Measurements from ENCODE around the gene MAGI1.
A peak's percentile ranks its signal among the peaks of the same experiment; 100 is the strongest.

MAGI1 gene

GRCh38 chr3:66000506-66000905 is 38.2 kb downstream of the MAGI1 start:
- no peak for DNase-seq (ENCODE audit: low read depth)
- TF ChIP-seq CTCF (conservative IDR thresholded peaks at IDR 0.05; ENCODE audit: low read depth, low read length): no peak
- no peak overlapping the region for H3K4me3 ChIP-seq (ENCODE audit: low read depth, low read length)

- H3K4me3 ChIP-seq (ENCODE audit: low read depth, low read length): no peak overlapping the region
- no peak for TF ChIP-seq CTCF (conservative IDR thresholded peaks at IDR 0.05; ENCODE audit: low read depth, low read length)
- no peak for DNase-seq (ENCODE audit: low read depth)
Observed at GRCh38 chr3:65999606-66000005, 39.1 kb downstream of the MAGI1 start.

GRCh38 chr3:65996589-65996988 is 42.1 kb downstream of the MAGI1 start:
- no peak overlapping the region for H3K4me3 ChIP-seq (ENCODE audit: low read depth, low read length)
- TF ChIP-seq CTCF (conservative IDR thresholded peaks at IDR 0.05; ENCODE audit: low read depth, low read length): no peak

GRCh38 chr3:65995515-65995914 is 43.2 kb downstream of the MAGI1 start:
- no peak for DNase-seq (ENCODE audit: low read depth)
- TF ChIP-seq CTCF (conservative IDR thresholded peaks at IDR 0.05; ENCODE audit: low read depth, low read length): no peak
- no peak overlapping the region for H3K4me3 ChIP-seq (ENCODE audit: low read depth, low read length)

More at GRCh38 chr3:65996589-65996988, 42.1 kb downstream of the MAGI1 start:
- DNase-seq (ENCODE audit: low read depth): peak; percentile 56

GRCh38 chr3:65995030-65995429 is 43.7 kb downstream of the MAGI1 start:
- peak; percentile 74 for DNase-seq (ENCODE audit: low read depth)
- TF ChIP-seq CTCF (conservative IDR thresholded peaks at IDR 0.05; ENCODE audit: low read depth, low read length): no peak
- H3K4me3 ChIP-seq (ENCODE audit: low read depth, low read length): no peak overlapping the region

GRCh38 chr3:65993134-65993900 is 45.4 kb downstream of the MAGI1 start:
- TF ChIP-seq CTCF (conservative IDR thresholded peaks at IDR 0.05; ENCODE audit: low read depth, low read length): no peak
- no peak for DNase-seq (ENCODE audit: low read depth)
- no peak overlapping the region for H3K4me3 ChIP-seq (ENCODE audit: low read depth, low read length)

GRCh38 chr3:65992106-65992505 is 46.6 kb downstream of the MAGI1 start:
- no peak for DNase-seq (ENCODE audit: low read depth)
- TF ChIP-seq CTCF (conservative IDR thresholded peaks at IDR 0.05; ENCODE audit: low read depth, low read length): no peak
- H3K4me3 ChIP-seq (ENCODE audit: low read depth, low read length): no peak overlapping the region

All from choroid plexus epithelial cell (primary cell).